Ectodermal cell (in vitro differentiated cells): ENCODE measurements around the gene TAOK2.

ENCODE experiments used
- H3K27ac ChIP-seq: 2 replicates; pipeline ENCODE4 v1.7.0; 2013; ENCODE audit warnings: mild to moderate bottlenecking, low read depth, low read length; ENCODE audit not compliant: insufficient read depth, poor library complexity, severe bottlenecking
- H3K27me3 ChIP-seq: 2 replicates; pipeline ENCODE4 v1.7.0; 2013; ENCODE audit warnings: mild to moderate bottlenecking, low read length; ENCODE audit not compliant: insufficient read depth, control insufficient read depth, poor library complexity, severe bottlenecking
- H3K36me3 ChIP-seq: one replicate; pipeline ENCODE4 v1.7.0; 2013; ENCODE audit warnings: low read length; ENCODE audit not compliant: control insufficient read depth, insufficient read depth
- H3K4me1 ChIP-seq: one replicate; pipeline ENCODE4 v1.7.0; 2013; ENCODE audit warnings: low read length; ENCODE audit not compliant: control insufficient read depth, insufficient read depth
- H3K4me3 ChIP-seq: 2 replicates; pipeline ENCODE4 v1.7.0; 2013; ENCODE audit warnings: low read depth, low read length, control low read depth; ENCODE audit not compliant: insufficient read depth
- H3K9me3 ChIP-seq: 2 replicates; pipeline ENCODE4 v1.7.0; 2013; ENCODE audit warnings: mild to moderate bottlenecking, low read length, moderate library complexity; ENCODE audit not compliant: control insufficient read depth
- WGBS, 2 experiments: methylation state at CpG; one replicate each; pipeline ENCODE4 v1.1.7; 2013; ENCODE audit warnings: missing lambda C conversion rate in 2 of 2; 5-methylcytosine and 5-hydroxymethylcytosine counted together

TAOK2 gene

DNA sequence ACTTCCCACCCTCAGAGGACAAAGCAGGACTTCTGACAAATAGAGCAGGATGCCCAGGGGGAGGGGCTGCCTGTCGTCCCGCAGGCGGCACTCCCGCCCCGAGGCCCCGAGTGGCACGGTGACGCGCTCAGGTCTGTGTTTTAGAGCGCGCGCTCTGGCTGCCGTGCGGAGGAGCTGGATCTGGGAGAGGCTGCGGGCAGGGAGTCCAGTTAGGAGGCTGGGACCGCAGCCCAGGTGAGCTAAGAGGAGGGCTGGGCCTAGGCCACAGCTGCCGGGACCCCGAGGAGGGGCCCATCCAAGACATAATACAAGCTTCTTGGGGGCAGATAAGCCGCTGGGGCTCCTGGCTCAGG, 30.7 kb downstream of the TAOK2 start:
- no peak overlapping the region for H3K4me3 ChIP-seq
- no peaks in the 10 kb centered on the region for H3K9me3 ChIP-seq
- peaks cover 3% of the 10 kb centered on the region for H3K27me3 ChIP-seq
- H3K27ac ChIP-seq, result no peak overlapping the region
- WGBS, 2 experiments, result 91 to 92% methylated on average over 19 of the region's 19 CpGs
- no peaks in the 10 kb centered on the region for H3K36me3 ChIP-seq
- peaks cover 2% of the 10 kb centered on the region for H3K4me1 ChIP-seq

DNA sequence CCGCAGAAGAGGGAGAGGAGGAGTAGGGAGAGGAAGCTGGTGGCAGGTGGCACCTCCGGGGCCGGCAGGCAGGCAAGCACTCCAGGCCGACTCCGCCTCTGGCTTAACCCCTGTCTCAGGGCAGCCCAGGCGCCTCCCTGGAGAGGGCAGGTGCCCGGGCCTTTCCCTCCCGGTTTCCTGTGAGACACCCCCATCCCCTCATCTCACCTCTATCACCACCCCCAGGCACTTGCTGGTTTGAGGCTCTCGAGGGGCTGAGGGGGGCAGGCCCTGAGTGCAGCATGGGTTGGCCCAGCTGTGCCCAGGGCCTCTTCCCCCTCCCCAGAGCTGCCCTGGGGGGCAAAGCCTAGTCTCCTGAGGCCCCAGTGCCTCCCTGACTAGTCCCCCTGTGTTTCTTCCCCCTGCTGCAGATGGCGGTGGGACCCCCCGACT, 31.2 kb downstream of the TAOK2 start:
- H3K4me3 ChIP-seq, result no peak overlapping the region
- no peaks in the 10 kb centered on the region for H3K36me3 ChIP-seq
- peaks cover 6% of the 10 kb centered on the region for H3K4me1 ChIP-seq
- H3K9me3 ChIP-seq, result no peaks in the 10 kb centered on the region
- peaks cover 7% of the 10 kb centered on the region for H3K27me3 ChIP-seq
- 80% methylated on average over 11 of the region's 11 CpGs for WGBS, 2 experiments
- H3K27ac ChIP-seq, result no peak overlapping the region

DNA sequence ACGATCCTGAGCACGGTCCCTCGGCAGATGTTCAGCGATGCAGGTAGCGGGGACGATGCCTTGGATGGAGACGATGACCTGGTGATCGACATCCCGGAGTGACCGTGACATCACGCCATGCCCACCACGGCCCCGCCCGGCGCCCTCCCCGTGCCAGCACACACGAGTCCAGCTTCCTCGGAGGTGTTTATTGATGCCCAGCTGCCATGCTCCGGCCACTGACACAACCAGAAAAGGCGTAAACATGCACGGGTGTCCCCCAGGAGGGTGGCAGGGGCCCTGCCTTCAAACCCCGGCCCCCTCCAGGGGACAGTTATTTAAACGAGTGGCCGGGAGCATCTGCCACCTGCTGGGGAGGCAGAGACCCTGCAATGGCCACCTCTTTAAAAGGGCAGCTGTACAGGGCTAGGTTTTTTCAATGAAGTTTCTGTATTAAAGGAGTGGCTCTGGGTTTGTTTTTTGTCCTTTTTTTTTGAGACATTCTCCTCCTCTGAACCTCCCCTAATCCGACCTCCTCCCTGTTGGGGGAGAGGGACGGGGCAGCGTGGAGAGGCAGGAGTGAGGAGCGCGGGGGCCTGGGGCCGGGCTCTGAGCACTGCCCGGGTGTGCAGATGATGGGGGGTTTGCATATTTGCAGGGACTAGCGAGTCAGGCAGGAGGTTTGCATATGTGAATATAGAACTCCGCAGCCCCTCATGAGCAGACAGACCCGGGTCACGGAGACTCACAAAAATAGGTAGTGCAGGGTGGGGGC, 31.9 kb downstream of the TAOK2 start:
- no peaks in the 10 kb centered on the region for H3K9me3 ChIP-seq
- H3K27me3 ChIP-seq, result peaks cover 14% of the 10 kb centered on the region
- no peak overlapping the region for H3K27ac ChIP-seq
- H3K36me3 ChIP-seq, result no peaks in the 10 kb centered on the region
- no peak overlapping the region for H3K4me3 ChIP-seq
- H3K4me1 ChIP-seq, result peaks cover 13% of the 10 kb centered on the region
- WGBS, 2 experiments, result 80 to 85% methylated on average over 35 of the region's 35 CpGs

DNA sequence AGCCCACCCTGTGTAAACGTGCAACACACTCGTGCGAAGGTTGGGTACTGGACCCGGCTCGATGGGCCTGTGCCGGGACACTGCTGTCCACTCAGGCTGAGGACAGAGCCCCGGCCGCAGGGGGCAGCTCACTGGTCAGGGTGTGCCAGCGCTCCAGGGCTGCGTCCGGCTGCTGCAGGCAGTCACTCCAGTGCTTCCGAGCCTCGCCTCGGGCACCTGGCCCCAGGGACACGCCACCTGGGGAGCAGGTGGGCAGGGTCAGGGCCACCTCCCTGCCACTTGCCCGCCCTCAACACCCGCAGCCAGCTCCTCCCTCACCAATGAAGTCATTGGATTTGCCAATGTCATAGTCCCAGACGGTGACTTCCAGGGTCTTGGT, 32.4 kb downstream of the TAOK2 start:
- no peaks in the 10 kb centered on the region for H3K9me3 ChIP-seq
- no peak overlapping the region for H3K4me3 ChIP-seq
- no peak overlapping the region for H3K27ac ChIP-seq
- 94 to 95% methylated on average over 18 of the region's 18 CpGs for WGBS, 2 experiments
- H3K4me1 ChIP-seq, result peaks cover 13% of the 10 kb centered on the region
- peaks cover 20% of the 10 kb centered on the region for H3K27me3 ChIP-seq
- no peaks in the 10 kb centered on the region for H3K36me3 ChIP-seq

DNA sequence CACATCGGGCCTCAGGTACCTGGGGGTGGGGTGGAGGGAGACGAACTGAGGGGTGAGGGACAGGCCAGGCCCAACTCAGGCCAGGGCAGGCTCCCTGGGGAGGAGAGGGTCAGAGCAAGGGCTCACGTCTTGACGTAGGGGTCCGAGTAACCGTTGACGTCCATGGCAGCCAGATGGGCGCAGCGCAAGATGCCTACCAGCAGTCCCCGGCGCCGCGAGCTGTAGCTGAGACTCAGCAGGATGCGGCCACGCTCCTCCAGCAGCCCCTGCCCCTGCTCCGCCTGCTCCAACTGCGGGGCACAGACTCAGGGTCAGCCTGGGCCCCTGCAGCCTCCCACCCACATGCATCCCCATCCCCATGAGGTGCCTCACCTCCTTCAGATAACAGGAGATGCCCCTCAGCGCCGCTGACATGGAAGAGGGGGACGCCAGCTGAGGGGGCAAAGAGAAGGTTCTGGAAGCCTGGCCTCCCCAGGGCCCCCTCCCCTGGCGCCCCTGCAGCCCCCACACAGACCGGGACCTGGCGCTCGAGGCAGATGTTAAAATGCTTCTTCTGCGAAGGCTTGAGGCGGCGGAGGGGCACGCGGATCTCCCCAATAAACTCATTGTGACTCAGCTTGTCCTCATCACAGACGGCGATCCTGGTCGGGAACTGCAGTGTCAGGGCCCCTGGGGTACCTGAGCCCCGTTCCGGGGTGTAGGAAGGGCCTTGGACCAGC, 33.1 kb downstream of the TAOK2 start:
- no peaks in the 10 kb centered on the region for H3K9me3 ChIP-seq
- H3K27ac ChIP-seq, result no peak overlapping the region
- no peaks in the 10 kb centered on the region for H3K36me3 ChIP-seq
- peaks cover 27% of the 10 kb centered on the region for H3K27me3 ChIP-seq
- H3K4me1 ChIP-seq, result peaks cover 13% of the 10 kb centered on the region
- WGBS, 2 experiments, result 92% methylated on average over 34 of the region's 34 CpGs
- H3K4me3 ChIP-seq, result no peak overlapping the region

DNA sequence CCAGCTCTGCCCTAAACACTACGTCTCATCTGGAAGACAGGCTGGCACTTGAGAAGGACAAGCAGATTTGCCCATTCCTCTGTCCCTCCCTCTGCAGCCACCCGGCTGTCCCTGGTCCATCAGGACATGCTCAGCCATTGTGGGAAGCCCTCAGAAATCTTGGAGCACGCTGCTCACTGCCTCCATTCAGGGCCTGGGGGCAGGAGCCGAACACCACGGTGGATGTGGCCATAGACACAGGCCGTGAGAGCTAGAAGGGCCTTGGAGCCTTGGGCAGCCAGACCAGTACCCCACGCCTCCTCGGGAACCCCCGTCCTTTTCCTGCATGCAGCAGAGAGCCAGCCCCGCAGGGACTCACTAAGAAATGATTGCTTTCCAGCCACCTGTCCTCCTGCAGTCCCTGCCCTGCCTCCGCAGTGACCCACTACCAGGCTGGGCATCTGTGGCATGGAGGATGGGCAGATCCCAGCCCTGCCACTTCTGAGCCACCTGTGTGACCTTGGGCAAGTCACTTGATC, 33.8 kb downstream of the TAOK2 start:
- H3K27me3 ChIP-seq, result peaks cover 33% of the 10 kb centered on the region
- H3K27ac ChIP-seq, result no peak overlapping the region
- H3K4me1 ChIP-seq, result peaks cover 13% of the 10 kb centered on the region
- no peak overlapping the region for H3K4me3 ChIP-seq
- WGBS, 2 experiments, result 85 to 90% methylated on average over 11 of the region's 11 CpGs
- no peaks in the 10 kb centered on the region for H3K9me3 ChIP-seq
- H3K36me3 ChIP-seq, result no peaks in the 10 kb centered on the region

DNA sequence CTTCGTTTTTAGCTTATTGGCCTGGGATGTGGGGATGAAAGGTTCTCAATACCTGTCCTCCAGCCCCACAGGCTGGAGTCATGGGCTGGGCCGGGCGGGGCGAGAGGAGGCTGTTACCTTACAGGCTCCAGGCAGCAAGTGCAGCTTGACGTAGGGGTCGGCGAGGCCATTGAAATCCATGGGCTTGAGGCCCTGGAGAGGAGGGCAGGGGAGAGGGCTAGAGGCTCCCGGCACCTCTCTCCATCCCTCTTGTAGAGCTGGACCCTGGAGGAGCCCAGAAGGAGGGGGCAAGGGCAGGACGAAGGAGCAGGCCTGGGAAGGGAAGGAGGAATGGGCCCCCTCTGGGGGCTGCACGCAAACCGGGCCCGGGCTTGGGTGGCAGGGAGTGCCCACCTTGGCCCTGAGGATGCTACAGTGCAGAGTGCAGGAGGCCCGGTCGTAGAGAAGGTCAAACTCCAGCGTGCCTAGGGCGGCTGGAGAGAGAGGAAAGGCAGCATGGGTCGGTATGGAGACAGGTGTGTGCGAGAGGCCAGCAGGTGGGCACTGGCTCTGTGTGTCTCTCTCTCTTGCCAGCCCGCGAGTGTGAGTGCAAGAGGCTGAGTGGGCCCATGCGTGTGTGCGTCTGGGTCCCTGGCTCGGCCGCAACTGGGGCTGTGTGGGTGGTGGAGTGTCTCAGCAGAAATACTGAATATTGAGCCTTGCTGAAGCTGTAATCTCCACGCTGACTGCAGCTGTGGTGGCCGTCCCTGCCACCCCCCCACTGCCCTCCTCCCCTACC, 35.6 kb downstream of the TAOK2 start:
- H3K27me3 ChIP-seq, result peaks cover 37% of the 10 kb centered on the region
- WGBS, 2 experiments, result 68 to 72% methylated on average over 26 of the region's 26 CpGs
- H3K4me1 ChIP-seq, result peaks cover 13% of the 10 kb centered on the region
- no peak overlapping the region for H3K4me3 ChIP-seq
- H3K9me3 ChIP-seq, result no peaks in the 10 kb centered on the region
- no peak overlapping the region for H3K27ac ChIP-seq
- H3K36me3 ChIP-seq, result no peaks in the 10 kb centered on the region

DNA sequence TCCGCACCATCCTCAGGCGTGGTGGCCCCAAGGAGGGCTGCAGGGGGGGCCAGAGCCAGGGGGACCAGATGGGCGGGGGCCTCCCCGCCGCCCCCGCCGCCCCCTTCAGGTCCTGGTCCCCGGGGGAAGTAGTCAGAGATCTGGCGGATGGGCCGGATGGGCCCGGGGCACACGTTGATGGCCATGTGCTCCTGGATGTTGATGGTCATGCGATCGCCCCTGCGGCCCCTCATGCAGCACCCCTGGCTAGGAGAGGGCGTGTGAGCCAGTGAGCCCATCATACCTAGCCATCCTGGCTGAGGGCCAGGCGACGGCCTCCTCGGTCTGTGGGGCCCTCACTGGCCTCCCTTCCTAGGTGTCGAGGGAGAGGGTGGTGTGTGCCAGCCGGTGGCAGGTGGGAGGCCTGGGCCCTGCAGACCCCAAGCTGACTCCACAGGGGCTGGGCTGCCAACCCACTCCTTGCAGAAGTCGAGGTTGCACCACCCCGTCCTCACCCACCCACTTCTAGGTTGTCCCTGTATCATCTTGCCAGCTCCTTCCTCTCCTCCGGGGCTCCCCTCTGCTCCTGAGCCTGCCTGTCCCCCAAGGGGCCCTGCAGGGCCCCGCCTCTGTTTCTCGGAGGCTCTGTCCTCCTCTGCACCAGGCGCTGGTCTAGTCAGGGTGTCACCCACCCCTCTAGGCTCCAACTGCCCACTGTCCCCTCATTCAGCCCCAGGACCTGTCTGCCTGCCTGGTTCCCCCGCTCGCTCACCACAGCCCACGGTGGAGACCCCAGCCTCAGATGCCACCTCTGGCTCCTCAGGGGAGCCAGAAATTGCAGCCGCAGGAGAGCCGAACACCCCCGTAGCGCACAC, 36.5 kb downstream of the TAOK2 start:
- WGBS, 2 experiments, result 46% methylated on average over 34 of the region's 34 CpGs
- no peaks in the 10 kb centered on the region for H3K9me3 ChIP-seq
- H3K27ac ChIP-seq, result no peak overlapping the region
- peak overlapping the region; percentile 54 for H3K4me3 ChIP-seq
- H3K36me3 ChIP-seq, result no peaks in the 10 kb centered on the region
- H3K4me1 ChIP-seq, result peaks cover 13% of the 10 kb centered on the region
- peaks cover 37% of the 10 kb centered on the region for H3K27me3 ChIP-seq

DNA sequence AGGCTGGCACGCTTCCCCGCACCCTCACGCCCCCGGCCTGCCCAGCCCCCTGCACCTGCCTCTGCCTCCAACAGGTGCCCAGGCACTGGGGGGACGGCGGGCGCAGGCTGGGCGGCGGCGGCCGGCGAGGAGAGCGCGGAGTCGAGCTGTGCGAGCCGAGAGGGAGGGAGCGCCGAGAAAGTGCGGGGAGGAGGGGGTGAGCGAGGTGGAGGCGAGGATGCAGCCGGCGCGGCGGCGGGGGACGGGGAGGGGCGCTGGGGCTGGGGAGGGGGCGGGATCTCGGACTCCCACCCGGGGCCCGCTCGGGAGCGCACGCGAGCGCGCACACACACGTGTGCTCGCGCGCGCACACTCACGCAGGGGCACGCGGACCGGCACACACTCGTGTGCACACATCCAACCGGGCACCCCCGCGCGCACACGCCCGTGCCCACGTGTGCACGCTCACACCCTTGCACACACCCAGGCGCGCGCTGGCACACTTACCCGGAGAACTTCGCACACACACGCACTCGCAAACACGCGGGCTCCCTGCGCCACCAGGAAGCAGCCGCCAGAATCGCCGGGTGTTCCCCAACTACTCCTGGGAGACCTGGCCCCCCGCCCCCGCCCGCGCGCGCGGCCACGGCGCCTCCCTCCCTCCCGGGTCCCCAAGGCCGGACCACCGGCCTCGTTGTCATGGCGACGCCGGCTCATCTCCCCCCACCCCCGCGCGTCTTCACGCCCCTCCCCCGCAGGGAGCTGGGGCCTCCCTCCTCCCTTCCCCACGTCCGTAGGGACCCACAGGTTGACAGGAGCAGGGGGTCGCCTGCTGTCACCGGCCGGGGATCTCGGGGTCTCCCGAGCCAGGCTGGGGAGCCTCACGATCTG, 37.4 kb downstream of the TAOK2 start, which contains the start of gene DOC2A:
Gene DOC2A, minus strand, starts transcription at position 184 of the 870 bp plus-strand sequence. CDS start 805 bp downstream, outside the sequence.
- WGBS, 2 experiments, result 0% methylated on average over 99 of the region's 99 CpGs
- Histone ChIP-seq H3K27ac (no peak within 1 kb of the TSS), H3K27me3 (peaks cover 37% of the 10 kb centered on the region), H3K4me3 (peak within 1 kb of the TSS; percentile 54), H3K36me3 (no peaks in the 10 kb centered on the region), H3K9me3 (no peaks in the 10 kb centered on the region), H3K4me1 (peaks cover 13% of the 10 kb centered on the region)
